ENCODE measurements around the gene UCMA. TPM values are rescaled to one million over a fixed set of nuclear protein-coding genes. Genes with fewer than 3 reads are reported as not detected.

The UCMA gene
- total and polyA plus RNA-seq, 10 of the 15 experiments (the other 5 are each of a cell fraction or from before 2014, with no cell fraction given), result 0.15 TPM; not detected in 9

DNA sequence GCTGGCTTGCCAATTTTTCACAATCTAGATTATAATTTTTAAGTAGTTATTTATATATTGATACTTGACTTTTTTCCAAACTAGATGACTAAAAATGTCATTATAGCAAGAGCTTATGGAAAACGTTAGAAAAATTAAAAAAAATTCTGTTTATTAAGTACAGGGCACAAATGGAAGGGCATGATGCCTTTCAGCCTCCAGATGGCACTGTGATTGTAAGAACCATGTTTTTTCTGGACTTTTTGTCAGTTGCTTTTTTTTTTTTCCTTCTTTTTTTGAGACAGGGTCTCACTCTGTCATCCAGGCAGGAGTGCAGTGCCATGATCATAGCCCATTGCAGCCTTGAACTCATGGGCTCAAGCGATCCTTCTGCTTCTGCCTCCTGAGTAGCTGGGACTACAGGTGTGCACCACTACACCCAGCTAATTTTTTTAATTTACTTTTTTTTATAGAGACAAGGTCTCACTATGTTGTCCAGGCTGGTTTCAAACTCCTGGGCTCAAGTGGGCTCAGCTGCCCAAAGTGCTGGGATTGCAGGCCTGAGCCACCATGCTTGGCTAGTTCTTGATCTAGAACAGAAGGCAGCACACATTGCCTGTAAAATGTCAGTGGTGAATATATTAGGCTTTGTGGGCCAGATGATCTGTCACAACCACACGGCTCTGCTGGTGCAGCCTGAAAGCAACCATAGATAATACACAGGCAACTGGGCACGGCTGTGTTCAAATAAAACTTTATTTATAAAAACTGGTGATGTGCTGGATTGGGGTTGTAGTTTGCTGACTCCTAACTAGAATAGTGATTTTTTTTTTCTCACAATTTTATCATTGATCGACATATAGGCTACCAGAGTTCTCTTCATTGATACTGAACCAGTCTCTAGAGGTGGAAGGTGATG lies 27.4 kb downstream of the UCMA start:
- H3K36me3 ChIP-seq (ENCODE audit: control insufficient read depth in 2 of 2, insufficient read depth in 2 of 2, low read length in 1 of 2), result peaks cover 2 to 9% of the 10 kb centered on the region in 2 experiments; a peak in 3 of 4 replicates
- no peaks in the 10 kb centered on the region for H4K20me1 ChIP-seq (ENCODE audit: control insufficient read depth, insufficient read depth)
- ChIA-PET SMC1A (ENCODE audit: uncharacterized antibody, unreplicated experiment) (interaction anchor here (0.9 to 1.6 kb wide), 2 partner anchors 95 to 143 kb away, joined by 4 to 9 read pairs; no protein-coding TSS in a partner anchor), RAD21 (ENCODE audit: unreplicated experiment) (interaction anchor here (0.9 kb wide), 1 partner anchor 330 kb away, joined by 3 read pairs; no protein-coding TSS in a partner anchor), POLR2A (no interaction called here), CTCF (interaction anchor here (0.6 to 3.8 kb wide), 4 partner anchors 35 to 330 kb away, joined by 3 to 23 read pairs (median 4); no protein-coding TSS in a partner anchor)
- H3K4me3 ChIP-seq, result no peak overlapping the region
- no peaks in the 10 kb centered on the region for H3K4me1 ChIP-seq (ENCODE audit: control insufficient read depth, insufficient read depth, low read length)
- no peaks in the 10 kb centered on the region for H3K79me2 ChIP-seq (ENCODE audit: control insufficient read depth, insufficient read depth, low read length)
- no peak overlapping the region for H2AFZ ChIP-seq (ENCODE audit: control insufficient read depth, low read depth, low read length)
- BruUV-seq (replicated peaks), result no TSS peak
- no peaks in the 10 kb centered on the region for H3K27me3 ChIP-seq (replicated peaks in 1 of 2; ENCODE audit: control insufficient read depth in 2 of 2, insufficient read depth in 2 of 2, low read length in 1 of 2)
- H3K9ac ChIP-seq (ENCODE audit: control insufficient read depth, insufficient read depth, low read length), result no peak overlapping the region
- in situ Hi-C loops (cut with MboI), result no loop called here
- DNase-seq (ENCODE audit: low read depth, low spot score) (no peak), ATAC-seq (no peak), FAIRE-seq (no peak)
- no peaks in the 10 kb centered on the region for H3K9me3 ChIP-seq (replicated peaks; ENCODE audit: control insufficient read depth, insufficient read depth, low read length)
- no peak overlapping the region for H3K4me2 ChIP-seq (ENCODE audit: control insufficient read depth, insufficient read depth)
- no peak overlapping the region for H3K27ac ChIP-seq (ENCODE audit: control insufficient read depth, insufficient read depth)
- intact Hi-C loops (cut with micrococcal nuclease; ENCODE audit: unreplicated experiment), result loop anchor here (1.0 kb wide), 1 partner anchor 96 kb away; no protein-coding TSS in a partner anchor
- WGBS (ENCODE audit: insufficient coverage, insufficient replicate concordance, low lambda C conversion rate, missing lambda C conversion rate), result 63% methylated on average over 5 of the region's 5 CpGs
- TF ChIP-seq TAF1 (IDR thresholded peaks at IDR 0.05; ENCODE audit: borderline replicate concordance, low read depth, low read length) (no peak), CREB1 (IDR thresholded peaks at IDR 0.05; ENCODE audit: low read depth) (no peak), CHD2 (IDR thresholded peaks at IDR 0.05; ENCODE audit: borderline replicate concordance, low read depth, low read length) (no peak), NR2C1 (IDR thresholded peaks at IDR 0.05) (no peak), ATF7 (IDR thresholded peaks at IDR 0.05; ENCODE audit: low read depth) (no peak), SMC3 (IDR thresholded peaks at IDR 0.05; ENCODE audit: borderline replicate concordance, low read length) (peak; percentile 23; the same call in 1 of the 2 replicates), NFXL1 (IDR thresholded peaks at IDR 0.05; ENCODE audit: borderline replicate concordance) (no peak), RAD21 (IDR thresholded peaks at IDR 0.05; ENCODE audit: insufficient read depth, low read depth, low read length) (peak; percentile 37), SUPT20H (IDR thresholded peaks at IDR 0.05; ENCODE audit: borderline replicate concordance, control insufficient read depth, low read depth, low read length) (no peak), RFX5 (IDR thresholded peaks at IDR 0.05; ENCODE audit: low read depth, low read length) (no peak), WRNIP1 (IDR thresholded peaks at IDR 0.05; ENCODE audit: borderline replicate concordance, low read depth, low read length) (no peak)
- TF ChIP-seq, protein P1, sequence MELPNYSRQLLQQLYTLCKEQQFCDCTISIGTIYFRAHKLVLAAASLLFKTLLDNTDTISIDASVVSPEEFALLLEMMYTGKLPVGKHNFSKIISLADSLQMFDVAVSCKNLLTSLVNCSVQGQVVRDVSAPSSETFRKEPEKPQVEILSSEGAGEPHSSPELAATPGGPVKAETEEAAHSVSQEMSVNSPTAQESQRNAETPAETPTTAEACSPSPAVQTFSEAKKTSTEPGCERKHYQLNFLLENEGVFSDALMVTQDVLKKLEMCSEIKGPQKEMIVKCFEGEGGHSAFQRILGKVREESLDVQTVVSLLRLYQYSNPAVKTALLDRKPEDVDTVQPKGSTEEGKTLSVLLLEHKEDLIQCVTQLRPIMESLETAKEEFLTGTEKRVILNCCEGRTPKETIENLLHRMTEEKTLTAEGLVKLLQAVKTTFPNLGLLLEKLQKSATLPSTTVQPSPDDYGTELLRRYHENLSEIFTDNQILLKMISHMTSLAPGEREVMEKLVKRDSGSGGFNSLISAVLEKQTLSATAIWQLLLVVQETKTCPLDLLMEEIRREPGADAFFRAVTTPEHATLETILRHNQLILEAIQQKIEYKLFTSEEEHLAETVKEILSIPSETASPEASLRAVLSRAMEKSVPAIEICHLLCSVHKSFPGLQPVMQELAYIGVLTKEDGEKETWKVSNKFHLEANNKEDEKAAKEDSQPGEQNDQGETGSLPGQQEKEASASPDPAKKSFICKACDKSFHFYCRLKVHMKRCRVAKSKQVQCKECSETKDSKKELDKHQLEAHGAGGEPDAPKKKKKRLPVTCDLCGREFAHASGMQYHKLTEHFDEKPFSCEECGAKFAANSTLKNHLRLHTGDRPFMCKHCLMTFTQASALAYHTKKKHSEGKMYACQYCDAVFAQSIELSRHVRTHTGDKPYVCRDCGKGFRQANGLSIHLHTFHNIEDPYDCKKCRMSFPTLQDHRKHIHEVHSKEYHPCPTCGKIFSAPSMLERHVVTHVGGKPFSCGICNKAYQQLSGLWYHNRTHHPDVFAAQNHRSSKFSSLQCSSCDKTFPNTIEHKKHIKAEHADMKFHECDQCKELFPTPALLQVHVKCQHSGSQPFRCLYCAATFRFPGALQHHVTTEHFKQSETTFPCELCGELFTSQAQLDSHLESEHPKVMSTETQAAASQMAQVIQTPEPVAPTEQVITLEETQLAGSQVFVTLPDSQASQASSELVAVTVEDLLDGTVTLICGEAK (IDR thresholded peaks at IDR 0.05; ENCODE audit: borderline replicate concordance), result peak; percentile 52
- TF ChIP-seq, protein P2, sequence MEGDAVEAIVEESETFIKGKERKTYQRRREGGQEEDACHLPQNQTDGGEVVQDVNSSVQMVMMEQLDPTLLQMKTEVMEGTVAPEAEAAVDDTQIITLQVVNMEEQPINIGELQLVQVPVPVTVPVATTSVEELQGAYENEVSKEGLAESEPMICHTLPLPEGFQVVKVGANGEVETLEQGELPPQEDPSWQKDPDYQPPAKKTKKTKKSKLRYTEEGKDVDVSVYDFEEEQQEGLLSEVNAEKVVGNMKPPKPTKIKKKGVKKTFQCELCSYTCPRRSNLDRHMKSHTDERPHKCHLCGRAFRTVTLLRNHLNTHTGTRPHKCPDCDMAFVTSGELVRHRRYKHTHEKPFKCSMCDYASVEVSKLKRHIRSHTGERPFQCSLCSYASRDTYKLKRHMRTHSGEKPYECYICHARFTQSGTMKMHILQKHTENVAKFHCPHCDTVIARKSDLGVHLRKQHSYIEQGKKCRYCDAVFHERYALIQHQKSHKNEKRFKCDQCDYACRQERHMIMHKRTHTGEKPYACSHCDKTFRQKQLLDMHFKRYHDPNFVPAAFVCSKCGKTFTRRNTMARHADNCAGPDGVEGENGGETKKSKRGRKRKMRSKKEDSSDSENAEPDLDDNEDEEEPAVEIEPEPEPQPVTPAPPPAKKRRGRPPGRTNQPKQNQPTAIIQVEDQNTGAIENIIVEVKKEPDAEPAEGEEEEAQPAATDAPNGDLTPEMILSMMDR (IDR thresholded peaks at IDR 0.05 in 2 of 3, conservative IDR thresholded peaks at IDR 0.05 in 1 of 3; ENCODE audit: control insufficient read depth in 2 of 3, extremely low read depth in 1 of 3, insufficient read depth in 1 of 3, low read depth in 3 of 3, low read length in 3 of 3), result peak; percentile 27 to 39 (median 36); a peak in 5 of 6 replicates
- TF ChIP-seq, protein P3, sequence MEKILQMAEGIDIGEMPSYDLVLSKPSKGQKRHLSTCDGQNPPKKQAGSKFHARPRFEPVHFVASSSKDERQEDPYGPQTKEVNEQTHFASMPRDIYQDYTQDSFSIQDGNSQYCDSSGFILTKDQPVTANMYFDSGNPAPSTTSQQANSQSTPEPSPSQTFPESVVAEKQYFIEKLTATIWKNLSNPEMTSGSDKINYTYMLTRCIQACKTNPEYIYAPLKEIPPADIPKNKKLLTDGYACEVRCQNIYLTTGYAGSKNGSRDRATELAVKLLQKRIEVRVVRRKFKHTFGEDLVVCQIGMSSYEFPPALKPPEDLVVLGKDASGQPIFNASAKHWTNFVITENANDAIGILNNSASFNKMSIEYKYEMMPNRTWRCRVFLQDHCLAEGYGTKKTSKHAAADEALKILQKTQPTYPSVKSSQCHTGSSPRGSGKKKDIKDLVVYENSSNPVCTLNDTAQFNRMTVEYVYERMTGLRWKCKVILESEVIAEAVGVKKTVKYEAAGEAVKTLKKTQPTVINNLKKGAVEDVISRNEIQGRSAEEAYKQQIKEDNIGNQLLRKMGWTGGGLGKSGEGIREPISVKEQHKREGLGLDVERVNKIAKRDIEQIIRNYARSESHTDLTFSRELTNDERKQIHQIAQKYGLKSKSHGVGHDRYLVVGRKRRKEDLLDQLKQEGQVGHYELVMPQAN (conservative IDR thresholded peaks at IDR 0.05), result no peak
